ENCODE measurements around the gene HRH3. TPM values are rescaled to one million over a fixed set of nuclear protein-coding genes. Genes with fewer than 3 reads are reported as not detected.

HRH3 gene
- total and polyA plus RNA-seq, 9 donors, result not detected

DNA sequence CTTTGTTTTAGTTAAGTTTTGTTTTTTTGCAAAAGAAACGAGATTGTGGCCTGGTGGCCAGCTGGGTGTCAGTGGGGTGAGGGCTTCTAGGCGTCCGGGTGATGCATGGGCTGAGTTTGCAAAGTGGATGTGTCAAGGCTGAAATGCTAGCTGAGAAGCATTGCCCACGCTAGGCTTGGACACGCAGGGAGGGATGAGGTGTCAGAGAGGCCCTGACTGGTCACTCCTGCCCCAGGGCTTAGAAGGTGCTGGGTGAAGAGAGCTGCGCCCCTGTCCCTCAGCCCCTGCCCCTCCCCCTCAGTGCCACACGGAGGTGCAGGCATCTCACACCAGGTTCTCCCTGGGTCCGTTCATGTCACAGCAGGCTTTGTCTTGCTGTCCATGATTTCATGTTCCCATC is 26.4 kb upstream of the HRH3 start:
- intact Hi-C loops (cut with DNase I), result no loop called here
- TF ChIP-seq EP300 (IDR thresholded peaks at IDR 0.05) (no peak), POLR2A (IDR thresholded peaks at IDR 0.05) (no peak)
- TF ChIP-seq, protein P1, sequence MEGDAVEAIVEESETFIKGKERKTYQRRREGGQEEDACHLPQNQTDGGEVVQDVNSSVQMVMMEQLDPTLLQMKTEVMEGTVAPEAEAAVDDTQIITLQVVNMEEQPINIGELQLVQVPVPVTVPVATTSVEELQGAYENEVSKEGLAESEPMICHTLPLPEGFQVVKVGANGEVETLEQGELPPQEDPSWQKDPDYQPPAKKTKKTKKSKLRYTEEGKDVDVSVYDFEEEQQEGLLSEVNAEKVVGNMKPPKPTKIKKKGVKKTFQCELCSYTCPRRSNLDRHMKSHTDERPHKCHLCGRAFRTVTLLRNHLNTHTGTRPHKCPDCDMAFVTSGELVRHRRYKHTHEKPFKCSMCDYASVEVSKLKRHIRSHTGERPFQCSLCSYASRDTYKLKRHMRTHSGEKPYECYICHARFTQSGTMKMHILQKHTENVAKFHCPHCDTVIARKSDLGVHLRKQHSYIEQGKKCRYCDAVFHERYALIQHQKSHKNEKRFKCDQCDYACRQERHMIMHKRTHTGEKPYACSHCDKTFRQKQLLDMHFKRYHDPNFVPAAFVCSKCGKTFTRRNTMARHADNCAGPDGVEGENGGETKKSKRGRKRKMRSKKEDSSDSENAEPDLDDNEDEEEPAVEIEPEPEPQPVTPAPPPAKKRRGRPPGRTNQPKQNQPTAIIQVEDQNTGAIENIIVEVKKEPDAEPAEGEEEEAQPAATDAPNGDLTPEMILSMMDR (IDR thresholded peaks at IDR 0.05), result no peak
- 76 to 84% (median 76%) methylated on average over 8 of the region's 8 CpGs for WGBS, 3 donors
- no peaks in the 10 kb centered on the region for H3K27me3 ChIP-seq
- peaks cover 12% of the 10 kb centered on the region for H3K4me1 ChIP-seq (ENCODE audit: insufficient read depth)
- no peak overlapping the region for H3K4me3 ChIP-seq
- H3K9me3 ChIP-seq, result no peaks in the 10 kb centered on the region
- no peak overlapping the region for H3K27ac ChIP-seq
- H3K36me3 ChIP-seq, result no peaks in the 10 kb centered on the region
- no peak for DNase-seq

DNA sequence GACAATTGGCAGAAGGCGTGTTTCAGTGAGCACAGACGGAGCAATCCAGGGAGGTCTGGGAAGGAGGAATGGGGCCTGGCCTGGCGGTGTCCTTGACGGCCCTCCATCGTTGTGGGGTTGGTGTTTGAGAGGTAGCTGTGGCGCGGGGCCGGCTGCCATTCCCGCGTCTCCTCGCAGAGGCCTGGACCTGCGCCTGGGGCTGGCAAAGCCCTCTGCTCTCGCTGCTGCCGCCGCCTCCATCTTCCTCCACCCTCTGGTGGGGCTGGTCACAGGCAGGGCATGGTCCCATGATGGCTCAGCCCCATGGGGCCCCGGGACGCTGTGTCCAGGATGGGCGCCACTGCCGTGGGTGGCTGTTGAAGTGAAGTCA is 25.8 kb upstream of the HRH3 start:
- DNase-seq, result no peak
- TF ChIP-seq, protein P1 (IDR thresholded peaks at IDR 0.05), result no peak
- TF ChIP-seq EP300 (IDR thresholded peaks at IDR 0.05) (no peak), POLR2A (IDR thresholded peaks at IDR 0.05) (no peak)
- intact Hi-C loops (cut with DNase I), result no loop called here
- Histone ChIP-seq H3K27me3 (no peaks in the 10 kb centered on the region), H3K4me3 (no peak overlapping the region), H3K4me1 (ENCODE audit: insufficient read depth) (peaks cover 12% of the 10 kb centered on the region), H3K27ac (no peak overlapping the region), H3K36me3 (no peaks in the 10 kb centered on the region), H3K9me3 (no peaks in the 10 kb centered on the region)
- WGBS, 3 donors, result 85 to 90% (median 87%) methylated on average over 19 of the region's 19 CpGs

DNA sequence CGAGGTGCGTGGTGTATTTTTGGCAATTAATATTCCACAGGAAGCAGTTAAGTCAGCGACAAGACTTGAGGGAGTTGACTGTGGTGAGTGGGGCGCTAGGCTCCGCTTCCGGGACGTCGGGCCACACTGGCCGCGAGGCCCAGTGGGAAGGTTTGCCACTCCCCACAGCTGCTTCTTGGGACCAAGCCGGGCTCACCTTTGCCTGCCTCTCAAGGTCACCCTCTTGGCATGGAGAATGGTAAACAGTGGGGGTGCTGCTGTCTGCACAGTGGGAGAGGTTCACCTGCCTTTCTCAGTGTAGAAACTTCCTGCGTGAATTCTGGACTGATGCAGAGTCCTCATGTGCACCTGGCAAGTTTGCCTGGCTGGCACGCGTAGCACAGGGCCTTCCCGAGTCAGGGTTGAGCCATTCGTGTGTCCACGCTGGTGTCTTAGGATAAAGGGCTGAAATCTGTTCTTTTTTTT is 24.6 kb upstream of the HRH3 start:
- no peaks in the 10 kb centered on the region for H3K9me3 ChIP-seq
- DNase-seq, result no peak
- H3K27me3 ChIP-seq, result no peaks in the 10 kb centered on the region
- peaks cover 16% of the 10 kb centered on the region for H3K4me1 ChIP-seq (ENCODE audit: insufficient read depth)
- TF ChIP-seq, protein P1 (IDR thresholded peaks at IDR 0.05), result no peak
- no peak for TF ChIP-seq POLR2A (IDR thresholded peaks at IDR 0.05)
- TF ChIP-seq EP300 (IDR thresholded peaks at IDR 0.05), result no peak
- 52 to 57% (median 54%) methylated on average over 17 of the region's 17 CpGs for WGBS, 3 donors
- no peak overlapping the region for H3K4me3 ChIP-seq
- no peaks in the 10 kb centered on the region for H3K36me3 ChIP-seq
- intact Hi-C loops (cut with DNase I), result no loop called here
- no peak overlapping the region for H3K27ac ChIP-seq

- Histone ChIP-seq H3K36me3 (no peaks in the 10 kb centered on the region), H3K27ac (no peak overlapping the region), H3K27me3 (no peaks in the 10 kb centered on the region), H3K4me3 (no peak overlapping the region), H3K9me3 (no peaks in the 10 kb centered on the region), H3K4me1 (ENCODE audit: insufficient read depth) (peaks cover 21% of the 10 kb centered on the region)
- intact Hi-C loops (cut with DNase I), result no loop called here
- no peak for TF ChIP-seq EP300 (IDR thresholded peaks at IDR 0.05)
- no peak for TF ChIP-seq POLR2A (IDR thresholded peaks at IDR 0.05)
- TF ChIP-seq, protein P1 (IDR thresholded peaks at IDR 0.05), result no peak
- DNase-seq, result no peak
- WGBS, 3 donors, result 76 to 88% (median 83%) methylated on average over 21 of the region's 21 CpGs
These were observed 23.9 kb upstream of the HRH3 start for GRCh38 chr20:62243906-62244515.

Measured in ovary (tissue), 9 donors.